Progenitor cell of endocrine pancreas (in vitro differentiated cells): ENCODE measurements around the gene ATP1A1. TPM values are rescaled to one million over a fixed set of nuclear protein-coding genes. Genes with fewer than 3 reads are reported as not detected.

Experiments
- DNase-seq: peaks from one replicate; pipeline ENCODE4 v3.0.0; 2021; ENCODE audit warnings: low spot score; ENCODE audit not compliant: unreplicated experiment
- H3K27ac Mint-ChIP-seq: 2 replicates; pipeline ENCODE4 v1.8.0; 2021; ENCODE audit warnings: mild to moderate bottlenecking, moderate library complexity, mixed read lengths
- H3K27me3 Mint-ChIP-seq: 2 replicates; pipeline ENCODE4 v1.8.0; 2021; ENCODE audit warnings: mixed read lengths
- H3K36me3 Mint-ChIP-seq: 2 replicates; pipeline ENCODE4 v1.8.0; 2022; ENCODE audit warnings: mixed read lengths; ENCODE audit not compliant: insufficient read depth
- H3K4me1 Mint-ChIP-seq: 2 replicates; pipeline ENCODE4 v1.8.0; 2021; ENCODE audit warnings: low read depth, mixed read lengths
- H3K4me3 Mint-ChIP-seq: 2 replicates; pipeline ENCODE4 v1.8.0; 2021; ENCODE audit warnings: low read depth, mild to moderate bottlenecking, moderate library complexity, mixed read lengths
- H3K9me3 Mint-ChIP-seq: 2 replicates; pipeline ENCODE4 v1.8.0; 2021; ENCODE audit warnings: low read depth, mixed read lengths
- total RNA-seq: library from RNA; stranded (reverse); gene quantifications from 2 replicates; pipeline ENCODE4 v1.2.1, GENCODE V29; 2021
- TF ChIP-seq, protein P1 (sequence below): fragments of 200-600 bp; sonication (generic); IDR thresholded peaks from one replicate; pipeline ENCODE4 v1.5.0; 2021; ENCODE audit warnings: antibody characterized with exemption, mild to moderate bottlenecking; ENCODE audit not compliant: unreplicated experiment

Gene ATP1A1
- total RNA-seq, 1 donor from 2014 or later = 332 TPM

DNA sequence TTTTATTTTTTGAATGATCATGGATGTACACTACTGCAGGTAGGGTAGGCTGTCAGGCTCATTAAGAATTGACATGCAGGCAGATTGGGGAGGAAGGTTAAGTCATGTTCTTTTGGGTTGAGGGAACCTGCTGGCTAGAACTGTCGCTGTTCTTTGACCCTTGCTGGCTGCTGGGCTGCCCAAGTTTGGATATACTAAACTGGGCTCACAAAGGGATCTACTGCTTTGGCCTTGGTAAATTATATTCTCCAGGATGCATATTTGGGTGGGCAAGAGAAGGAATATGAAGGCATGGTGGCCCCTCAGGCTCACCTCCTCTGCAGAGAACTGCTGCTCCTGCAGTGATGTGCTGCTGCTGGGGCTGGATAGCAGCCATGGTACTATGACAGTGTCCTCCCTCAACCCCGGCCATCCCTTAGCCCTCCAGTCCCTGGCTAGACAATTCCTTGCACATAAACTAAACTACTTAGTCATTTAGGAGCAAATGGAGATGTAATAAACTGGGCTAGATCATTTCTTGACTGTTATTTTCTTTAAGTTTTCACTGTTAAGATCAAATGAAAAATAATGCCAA lies 6.1 kb downstream of the ATP1A1 start:
- Mint-ChIP-seq H3K27me3 (no peaks in the 10 kb centered on the region), H3K9me3 (no peaks in the 10 kb centered on the region), H3K4me1 (peaks cover 87% of the 10 kb centered on the region), H3K36me3 (peaks cover 1% of the 10 kb centered on the region), H3K4me3 (no peak overlapping the region), H3K27ac (no peak overlapping the region)
- TF ChIP-seq, protein P1, sequence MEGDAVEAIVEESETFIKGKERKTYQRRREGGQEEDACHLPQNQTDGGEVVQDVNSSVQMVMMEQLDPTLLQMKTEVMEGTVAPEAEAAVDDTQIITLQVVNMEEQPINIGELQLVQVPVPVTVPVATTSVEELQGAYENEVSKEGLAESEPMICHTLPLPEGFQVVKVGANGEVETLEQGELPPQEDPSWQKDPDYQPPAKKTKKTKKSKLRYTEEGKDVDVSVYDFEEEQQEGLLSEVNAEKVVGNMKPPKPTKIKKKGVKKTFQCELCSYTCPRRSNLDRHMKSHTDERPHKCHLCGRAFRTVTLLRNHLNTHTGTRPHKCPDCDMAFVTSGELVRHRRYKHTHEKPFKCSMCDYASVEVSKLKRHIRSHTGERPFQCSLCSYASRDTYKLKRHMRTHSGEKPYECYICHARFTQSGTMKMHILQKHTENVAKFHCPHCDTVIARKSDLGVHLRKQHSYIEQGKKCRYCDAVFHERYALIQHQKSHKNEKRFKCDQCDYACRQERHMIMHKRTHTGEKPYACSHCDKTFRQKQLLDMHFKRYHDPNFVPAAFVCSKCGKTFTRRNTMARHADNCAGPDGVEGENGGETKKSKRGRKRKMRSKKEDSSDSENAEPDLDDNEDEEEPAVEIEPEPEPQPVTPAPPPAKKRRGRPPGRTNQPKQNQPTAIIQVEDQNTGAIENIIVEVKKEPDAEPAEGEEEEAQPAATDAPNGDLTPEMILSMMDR = no peak
- DNase-seq = no peak

DNA sequence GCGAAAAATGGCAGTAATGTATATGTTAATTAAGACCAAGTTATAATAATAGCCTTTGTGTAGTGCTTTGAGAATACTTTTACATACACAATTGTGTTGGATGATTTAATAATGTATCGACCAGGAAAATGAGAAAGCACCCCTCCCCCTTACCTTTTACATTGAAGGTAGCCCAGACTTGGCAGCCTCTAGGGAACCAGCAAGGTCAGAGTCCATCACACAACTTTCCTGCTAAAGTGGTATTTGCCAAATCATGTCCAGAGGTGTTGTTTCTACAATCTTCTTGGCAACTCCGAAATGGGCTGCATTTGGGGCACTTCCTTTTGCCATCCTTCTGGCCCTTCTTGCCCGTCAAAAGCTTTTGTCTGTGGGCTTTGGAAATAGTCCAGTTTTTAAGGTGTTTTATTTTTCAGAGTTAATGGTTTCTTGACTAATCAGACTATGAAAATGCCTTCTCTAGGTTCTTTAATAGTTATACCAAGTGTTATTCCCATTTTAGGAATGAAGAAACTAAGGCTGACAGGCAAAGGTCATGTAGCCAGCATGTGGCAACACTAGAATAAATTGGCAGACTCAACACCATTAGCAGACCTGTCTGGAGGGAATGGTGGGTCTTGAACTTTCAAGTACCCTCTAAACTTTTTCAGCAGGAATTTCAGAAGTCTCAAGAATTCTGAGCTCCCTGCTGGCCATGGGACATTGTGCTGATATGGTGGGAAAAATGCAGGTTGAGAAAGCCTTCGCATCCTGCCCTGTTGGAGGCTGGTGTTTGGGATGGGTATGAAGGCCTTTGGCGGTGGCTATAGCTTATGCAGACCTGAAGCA lies 6.8 kb downstream of the ATP1A1 start:
- no peaks in the 10 kb centered on the region for H3K9me3 Mint-ChIP-seq

DNA sequence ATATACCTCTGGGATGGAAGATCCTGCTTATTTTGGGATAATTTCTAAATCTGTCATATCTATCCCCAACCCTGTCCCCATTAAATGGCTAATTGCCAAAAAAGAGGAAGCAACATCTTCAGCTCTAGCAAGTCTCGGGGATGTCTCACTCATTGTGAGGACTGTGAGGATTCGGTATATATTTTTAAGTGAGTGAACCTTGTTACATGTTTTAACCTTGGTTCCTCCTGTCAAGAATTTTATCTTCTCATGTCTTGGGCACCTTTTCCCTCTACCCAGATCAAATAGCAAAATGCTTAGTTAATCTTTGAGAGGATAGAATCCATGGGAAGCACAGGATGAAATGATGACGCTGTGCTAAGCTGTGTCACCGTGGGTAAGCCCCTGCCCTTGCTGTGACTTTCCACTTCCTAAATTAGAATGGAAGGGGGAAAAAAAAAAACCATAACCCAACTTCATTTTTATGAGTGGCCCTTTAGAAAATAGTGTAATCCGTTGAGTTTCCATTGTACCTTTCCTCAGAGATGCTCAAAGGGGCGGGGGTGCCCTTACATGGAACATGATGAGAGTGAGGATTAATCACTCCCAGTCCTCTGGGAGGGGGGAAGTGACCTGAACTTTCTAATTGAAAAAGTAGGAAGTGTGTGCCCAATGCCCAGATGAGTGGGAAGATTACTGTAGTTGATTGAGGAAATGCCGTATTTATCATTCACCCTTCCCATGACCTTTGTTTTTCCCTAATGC lies 7.6 kb downstream of the ATP1A1 start:
- no peak for DNase-seq
- TF ChIP-seq, protein P1 = no peak
- H3K27ac Mint-ChIP-seq = no peak overlapping the region
- peaks cover 74% of the 10 kb centered on the region for H3K4me1 Mint-ChIP-seq
- peaks cover 11% of the 10 kb centered on the region for H3K36me3 Mint-ChIP-seq
- H3K4me3 Mint-ChIP-seq = no peak overlapping the region
- H3K9me3 Mint-ChIP-seq = no peaks in the 10 kb centered on the region
- H3K27me3 Mint-ChIP-seq = no peaks in the 10 kb centered on the region

More for the DNA sequence above, 6.8 kb downstream of the ATP1A1 start:
- H3K4me3 Mint-ChIP-seq = no peak overlapping the region
- no peak for DNase-seq
- no peaks in the 10 kb centered on the region for H3K27me3 Mint-ChIP-seq
- TF ChIP-seq, protein P1 = no peak
- H3K36me3 Mint-ChIP-seq = peaks cover 7% of the 10 kb centered on the region
- no peak overlapping the region for H3K27ac Mint-ChIP-seq
- peaks cover 82% of the 10 kb centered on the region for H3K4me1 Mint-ChIP-seq

DNA sequence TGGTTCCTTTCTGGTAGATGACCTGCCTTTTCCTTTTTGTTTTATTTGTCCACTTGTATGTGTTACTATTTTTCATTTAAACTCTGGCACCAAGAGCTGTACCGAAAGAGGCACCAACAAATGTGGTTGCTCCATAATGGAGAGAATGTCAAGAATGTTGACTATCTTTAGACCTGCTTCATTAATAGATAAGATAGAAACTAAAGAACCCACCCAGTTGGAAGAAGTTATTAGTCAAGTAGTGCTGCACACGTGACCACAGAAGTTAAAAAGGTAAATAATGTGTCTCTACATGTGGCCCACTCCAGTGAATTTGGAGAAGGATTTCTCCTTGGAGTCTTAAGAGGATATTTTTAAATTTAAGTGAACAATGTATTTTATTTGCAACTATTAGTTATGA lies 9.3 kb downstream of the ATP1A1 start:
- H3K36me3 Mint-ChIP-seq = peaks cover 17% of the 10 kb centered on the region

More for the DNA sequence above, 9.3 kb downstream of the ATP1A1 start:
- Mint-ChIP-seq H3K4me3 (peak overlapping the region; percentile 0), H3K4me1 (peaks cover 65% of the 10 kb centered on the region), H3K9me3 (no peaks in the 10 kb centered on the region), H3K27me3 (no peaks in the 10 kb centered on the region), H3K27ac (peak overlapping the region; percentile 60)
- TF ChIP-seq, protein P1 = no peak
- no peak for DNase-seq
